NCI-H1694 (cell line): Measurements from ENCODE around the gene GON7.
A peak's percentile ranks its signal among the peaks of the same experiment; 100 is the strongest.
"Not testable (repeated sequence)": the region's sequence is repeated elsewhere in the genome, so short reads cannot be mapped to it uniquely, and the experiment has no call there.

ENCODE experiments used
- DNase-seq: peaks from one replicate; lab custom pipeline; 2025; lab: John Stamatoyannopoulos, UW

GON7 gene

GRCh38 chr14:93199031-93199430 is 7.8 kb downstream of the GON7 start:
- no peak for DNase-seq

DNA sequence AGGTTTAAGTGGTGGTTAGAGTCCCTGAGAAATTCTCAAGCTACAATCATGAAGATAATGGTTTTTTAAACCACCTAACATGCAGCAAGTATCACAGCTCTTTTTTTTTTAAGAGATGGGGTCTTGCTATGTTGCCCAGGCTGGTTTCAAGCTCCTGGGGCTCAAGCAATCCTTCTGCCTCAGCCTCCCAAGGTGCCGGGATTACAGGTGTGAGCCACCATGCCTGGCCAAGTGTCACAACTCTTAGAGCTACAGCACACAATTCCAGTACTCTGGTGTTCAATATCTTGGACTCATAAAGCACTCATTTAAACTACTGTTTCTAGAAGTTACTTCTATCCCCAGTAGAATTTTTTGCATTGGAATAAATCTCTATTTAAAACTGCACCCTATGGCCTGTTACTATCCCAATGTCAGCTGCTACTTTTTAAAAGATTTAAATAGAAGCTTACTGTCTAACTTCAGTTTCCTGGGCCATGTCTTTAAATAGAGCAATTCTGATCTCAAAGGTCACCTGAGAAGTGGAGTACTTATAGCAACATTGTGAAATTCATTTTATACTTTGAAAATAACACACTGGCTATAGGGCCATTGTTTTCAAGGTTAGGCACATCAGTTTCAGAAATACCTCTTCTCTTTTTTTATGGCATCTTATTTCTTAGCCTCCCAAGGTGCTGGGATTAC is 11.4 kb downstream of the GON7 start:
- no peak for DNase-seq

DNA sequence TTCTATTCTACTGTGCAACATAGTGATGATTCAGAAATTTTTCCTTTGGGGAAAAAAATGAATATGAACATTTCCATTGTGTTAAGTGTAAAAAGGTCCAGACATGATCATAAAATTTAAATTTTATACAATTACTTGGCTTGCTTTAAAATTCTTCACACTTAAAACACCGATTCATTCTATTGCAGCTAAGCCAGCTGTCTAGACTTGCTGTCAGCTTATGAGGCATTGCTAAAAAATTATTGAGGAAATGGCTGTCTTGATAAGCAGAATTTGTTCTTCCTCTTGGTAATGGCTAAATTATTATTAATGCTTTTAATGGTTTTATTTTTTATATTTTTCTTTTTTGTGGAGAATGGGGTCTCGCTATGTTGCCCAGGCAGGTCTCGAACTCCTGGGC is 19.9 kb downstream of the GON7 start:
- no peak for DNase-seq

- DNase-seq: no peak
Measured at GRCh38 chr14:93186466-93186865, 20.4 kb downstream of the GON7 start.

DNA sequence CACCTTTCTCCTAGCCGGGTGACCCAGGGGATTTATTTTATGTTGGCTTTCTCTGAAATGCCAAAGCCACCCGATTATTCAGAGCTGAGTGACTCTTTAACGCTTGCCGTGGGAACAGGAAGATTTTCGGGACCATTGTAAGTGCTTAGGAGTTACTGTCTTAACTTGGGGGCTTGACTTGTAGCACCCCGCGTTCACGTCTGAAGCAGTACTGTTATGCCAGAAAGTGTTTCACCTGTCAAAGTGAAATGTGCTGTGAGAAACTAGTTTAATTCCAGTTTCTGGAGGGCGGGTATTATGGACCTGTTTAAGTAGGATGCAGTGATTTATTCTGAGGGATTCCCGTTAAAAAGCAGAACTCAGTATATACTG is 21.5 kb downstream of the GON7 start:
- no peak for DNase-seq

- peak; percentile 71 for DNase-seq
Measured at GRCh38 chr14:93184391-93185348, 22.2 kb downstream of the GON7 start, which contains the start of the genes LYSET and MOAP1. LYSET (plus strand) TSS chr14:93185317; CDS start chr14:93185406, 89 bp downstream. MOAP1 (minus strand) TSS chr14:93184897; CDS start chr14:93184242, 655 bp downstream.

- DNase-seq: no peak
Measured at GRCh38 chr14:93183596-93184317, 23.1 kb downstream of the GON7 start.

DNA sequence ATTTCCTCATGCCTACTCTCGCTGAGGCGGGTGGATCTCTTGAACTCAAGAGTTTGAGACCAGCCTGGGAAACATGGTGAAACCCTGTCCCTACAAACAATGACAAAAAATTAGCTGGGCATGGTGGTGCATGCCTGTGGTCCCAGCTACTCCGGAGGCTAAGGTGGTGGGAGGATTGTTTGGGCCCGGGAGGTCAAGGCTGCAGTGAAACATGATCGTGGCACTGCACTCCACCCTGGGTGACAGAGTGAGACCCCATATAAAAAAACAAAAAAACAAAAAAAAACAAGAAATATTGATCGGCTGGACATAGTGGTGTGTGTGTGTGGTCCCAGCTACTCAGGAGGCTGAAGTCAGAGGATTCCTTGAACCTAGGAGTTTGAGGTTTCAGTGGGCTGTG is 31.4 kb downstream of the GON7 start:
- DNase-seq: no peak

DNA sequence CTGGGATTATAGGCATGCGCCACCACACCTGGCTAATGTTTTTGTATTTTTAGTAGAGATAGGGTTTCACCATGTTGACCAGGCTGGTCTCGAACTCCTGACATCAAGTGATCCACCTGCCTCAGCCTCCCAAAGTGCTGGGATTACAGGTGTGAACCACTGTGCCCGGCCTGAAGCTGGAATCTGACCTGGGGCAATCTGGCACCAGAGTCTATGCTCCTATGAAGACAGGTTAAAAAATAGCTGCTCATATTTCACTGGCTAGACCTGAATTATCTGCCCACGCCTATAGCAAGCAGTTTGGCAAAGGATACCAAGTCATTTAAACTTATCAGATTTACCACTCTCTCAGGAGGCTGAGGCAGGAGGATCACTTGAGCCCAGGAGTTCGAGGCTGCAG is 32.1 kb downstream of the GON7 start:
- not testable (repeated sequence) for DNase-seq

DNA sequence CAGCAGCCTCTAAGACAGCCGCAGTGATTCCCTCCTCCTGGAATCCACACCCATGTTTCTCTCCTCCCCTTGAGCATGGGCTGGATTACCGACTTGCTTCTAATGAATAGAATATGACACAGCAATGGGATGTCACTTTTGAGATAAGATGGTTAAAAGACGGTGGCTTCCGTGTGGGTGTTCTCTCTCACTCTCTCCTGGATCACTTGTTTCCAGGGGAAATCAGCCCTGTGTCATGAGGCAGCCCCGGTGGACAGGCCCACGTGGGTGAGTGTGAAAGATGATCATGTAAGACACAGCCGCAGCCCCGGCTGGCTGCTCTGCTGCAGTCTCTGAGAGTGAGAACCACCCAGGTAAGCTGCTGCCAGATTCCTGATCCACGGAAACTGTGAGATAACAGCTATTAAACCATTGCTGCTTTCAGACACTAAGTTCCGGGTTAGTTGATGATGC is 32.9 kb downstream of the GON7 start:
- no peak for DNase-seq

GRCh38 chr14:93171376-93171775 is 35.5 kb downstream of the GON7 start:
- DNase-seq: no peak

DNA sequence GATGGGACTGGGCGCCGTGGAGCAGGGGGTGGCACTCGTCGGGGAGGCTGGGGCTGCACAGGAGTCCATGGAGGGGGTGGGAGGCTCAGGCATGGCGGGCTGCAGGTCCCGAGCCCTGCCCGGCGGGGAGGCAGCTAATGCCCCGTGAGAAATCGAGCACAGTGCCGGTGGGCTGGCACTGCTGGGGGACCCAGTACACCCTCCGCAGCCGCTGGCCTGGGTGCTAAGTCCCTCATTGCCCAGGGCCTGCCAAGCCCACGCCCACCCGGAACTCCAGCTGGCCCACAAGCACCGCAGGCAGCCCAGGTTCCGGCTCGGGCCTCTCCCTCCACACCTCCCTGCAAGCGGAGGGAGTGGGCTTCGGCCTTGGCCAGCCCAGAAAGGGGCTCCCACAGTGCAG is 36.7 kb downstream of the GON7 start:
- not testable (repeated sequence) for DNase-seq

GRCh38 chr14:93169619-93170018 is 37.2 kb downstream of the GON7 start:
- not testable (repeated sequence) for DNase-seq

GRCh38 chr14:93168610-93169009 is 38.3 kb downstream of the GON7 start:
- not testable (repeated sequence) for DNase-seq

DNA sequence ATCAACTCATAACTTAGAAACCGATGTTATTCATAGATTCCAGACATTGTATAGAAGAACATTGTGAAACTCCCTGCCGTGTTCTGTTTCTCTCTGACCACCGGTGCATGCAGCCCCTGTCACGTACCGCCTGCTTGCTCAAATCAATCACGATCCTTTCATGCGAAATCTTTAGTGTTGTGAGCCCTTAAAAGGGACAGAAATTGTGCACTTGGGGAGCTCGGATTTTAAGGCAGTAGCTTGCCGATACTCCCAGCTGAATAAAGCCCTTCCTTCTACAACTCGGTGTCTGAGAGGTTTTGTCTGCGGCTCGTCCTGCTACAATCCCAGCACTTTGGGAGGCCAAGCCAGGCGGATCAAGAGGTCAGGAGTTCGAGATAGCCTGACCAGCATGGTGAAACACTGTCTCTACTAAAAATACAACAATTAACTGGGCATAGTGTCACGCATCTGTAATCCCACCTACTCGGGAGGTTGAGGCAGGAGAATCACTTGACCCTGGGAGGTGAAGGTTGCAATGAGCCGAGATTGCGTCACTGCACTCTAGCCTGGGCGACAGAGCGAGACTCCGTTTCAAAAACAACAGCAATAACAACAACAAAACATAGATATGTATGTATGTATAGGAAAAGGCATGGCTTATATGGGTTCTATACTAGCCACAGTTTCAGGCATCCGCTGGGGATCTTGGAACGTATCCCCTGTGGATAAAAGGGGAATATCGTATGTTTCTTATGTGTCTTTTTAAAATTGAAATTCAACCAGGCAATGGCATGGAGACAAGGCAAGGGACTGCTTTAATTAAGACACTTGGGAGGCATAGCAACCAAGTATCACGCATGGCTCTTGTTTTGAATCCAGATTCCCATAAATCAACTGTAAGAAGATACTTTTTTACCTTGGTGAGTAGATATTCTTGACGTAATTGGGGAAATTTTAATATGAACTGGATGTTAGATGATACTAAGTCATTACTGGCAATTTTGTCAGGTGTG is 41.3 kb downstream of the GON7 start:
- DNase-seq: not testable (repeated sequence)

GRCh38 chr14:93163564-93163963 is 43.3 kb downstream of the GON7 start:
- no peak for DNase-seq

DNA sequence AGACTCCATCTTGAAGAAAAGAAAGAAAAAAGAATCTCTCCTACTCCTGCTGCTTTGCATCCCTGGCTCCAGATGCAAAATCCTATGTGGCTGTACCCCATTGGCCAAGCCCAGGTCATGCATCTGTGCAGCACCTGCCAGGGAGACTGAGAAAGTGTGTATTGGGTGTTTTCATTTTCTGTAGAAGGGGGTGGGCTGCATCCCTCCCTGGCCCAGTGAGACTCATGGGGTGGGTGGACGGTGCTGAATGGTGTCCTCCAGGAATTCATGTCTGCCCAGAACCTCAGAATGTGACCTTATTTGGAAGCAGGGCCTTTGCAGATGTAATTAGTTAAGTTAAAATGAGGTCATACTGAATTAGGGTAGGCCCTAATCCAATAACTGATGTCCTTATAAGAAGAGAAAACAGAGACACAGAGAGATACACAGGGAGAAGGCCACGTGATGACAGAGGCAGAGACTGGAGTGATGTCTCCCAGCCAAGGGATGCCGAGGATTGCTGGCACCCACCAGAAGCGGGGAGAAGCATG is 45.4 kb downstream of the GON7 start:
- DNase-seq: no peak

DNA sequence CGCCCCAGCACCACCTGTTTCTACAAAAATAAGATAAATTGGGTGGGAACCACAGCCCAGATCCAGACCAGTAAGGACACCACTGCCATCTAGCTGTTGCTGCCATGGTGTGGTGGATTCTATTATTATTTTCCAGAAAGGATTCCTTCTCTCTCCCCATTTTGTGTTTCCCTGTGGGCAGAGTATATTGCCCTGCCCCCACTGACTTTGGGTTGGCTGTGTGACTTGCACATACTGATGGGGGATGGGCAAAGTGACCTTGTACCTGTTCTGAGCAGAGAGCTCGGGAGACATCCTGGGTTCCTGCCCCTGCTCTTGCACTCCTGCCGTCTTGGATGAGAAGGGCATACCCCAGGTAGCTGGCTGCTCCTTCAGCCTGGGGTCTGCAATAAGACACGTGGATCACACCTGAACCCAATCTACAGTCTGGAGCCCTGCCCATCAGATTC is 46.5 kb downstream of the GON7 start:
- peak; percentile 62 for DNase-seq

DNA sequence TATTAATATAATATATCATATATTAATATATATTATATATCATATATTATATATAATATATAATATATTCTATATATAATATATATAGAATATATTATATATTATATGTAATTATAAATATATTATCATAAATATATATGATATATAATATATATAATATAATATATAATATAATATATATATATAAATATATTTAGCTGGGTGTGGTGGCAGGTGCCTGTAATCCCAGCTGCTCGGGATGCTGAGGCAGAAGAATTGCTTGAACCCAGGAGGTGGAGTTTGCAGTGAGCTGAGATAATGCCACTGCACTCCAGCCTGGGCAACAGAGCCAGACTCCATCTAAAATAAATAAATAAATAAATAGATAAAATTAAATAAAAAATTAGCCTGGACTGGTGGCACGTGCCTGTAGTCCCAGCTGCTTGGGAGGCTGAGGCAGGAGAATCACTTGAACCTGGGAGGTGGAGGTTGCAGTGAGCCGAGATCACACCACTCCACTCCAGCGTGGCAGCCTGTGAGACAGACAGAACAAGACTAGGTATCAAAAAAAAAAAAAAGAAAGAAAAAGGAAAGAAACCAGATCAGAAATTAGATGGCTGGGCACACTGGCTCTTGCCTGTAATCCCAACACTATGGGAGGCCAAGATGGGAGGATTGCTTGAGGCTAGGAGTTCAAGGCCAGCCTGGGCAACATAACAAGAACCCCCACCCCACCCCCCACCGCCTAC is 47.1 kb downstream of the GON7 start:
- DNase-seq: not testable (repeated sequence)

DNA sequence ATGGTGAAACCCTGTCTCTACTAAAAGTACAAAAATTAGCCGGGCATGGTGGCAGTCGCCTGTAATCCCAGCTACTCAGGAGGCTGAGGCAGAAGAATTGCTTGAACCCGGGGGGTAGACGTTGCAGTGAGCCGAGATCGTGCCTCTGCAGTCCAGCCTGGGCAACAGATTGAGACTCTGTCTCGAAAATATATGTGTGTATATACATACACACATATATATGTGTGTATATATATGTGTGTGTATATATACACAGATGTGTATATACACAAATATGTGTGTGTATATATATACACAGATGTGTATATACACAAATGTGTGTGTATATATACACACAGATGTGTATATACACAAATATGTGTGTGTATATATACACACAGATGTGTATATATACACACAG is 48.5 kb downstream of the GON7 start:
- not testable (repeated sequence) for DNase-seq
